Left ventricle myocardium inferior (tissue), 1 donor: ENCODE results near the gene CCNI2. TPM values are rescaled to one million over a fixed set of nuclear protein-coding genes. Genes with fewer than 3 reads are reported as not detected.

Source experiments
- DNase-seq: peaks from one replicate; pipeline ENCODE4 v3.0.0-alpha.2; 2020
- H3K27ac ChIP-seq: fragments of 200-600 bp; replicated peaks from 2 replicates; pipeline ENCODE4 v1.8.0; 2021
- H3K27me3 ChIP-seq: fragments of 200-600 bp; 2 replicates; pipeline ENCODE4 v1.8.0; 2021; ENCODE audit warnings: low read depth
- H3K36me3 ChIP-seq: fragments of 200-600 bp; 2 replicates; pipeline ENCODE4 v1.8.0; 2021
- H3K4me1 ChIP-seq: fragments of 200-600 bp; 2 replicates; pipeline ENCODE4 v1.8.0; 2021
- H3K4me3 ChIP-seq: fragments of 200-600 bp; 2 replicates; pipeline ENCODE4 v1.8.0; 2021; ENCODE audit warnings: mild to moderate bottlenecking, moderate library complexity
- H3K9me3 ChIP-seq: fragments of 200-600 bp; replicated peaks from 2 replicates; pipeline ENCODE4 v1.8.0; 2021
- CTCF ChIP-seq: fragments of 200-600 bp; IDR thresholded peaks from 2 replicates; pipeline ENCODE4 v1.8.0; 2021; ENCODE audit warnings: antibody characterized with exemption, mild to moderate bottlenecking, borderline replicate concordance
- intact Hi-C: fragments of 100-400 bp; cut with micrococcal nuclease; formaldehyde crosslinking; loops from one replicate; pipeline ENCODE4 v1.11.0; 2022
- long read RNA-seq: library from polyadenylated mRNA; unstranded; transcript quantifications from one replicate; pipeline ENCODE4 v2.0.0, GENCODE V29; 2021
- total RNA-seq: library from RNA; stranded (reverse); fragmentation: NEBNext Ultra II Directional; extraction: Animal tissue kit (Norgen Biotek cat#: 25700); gene quantifications from one replicate; pipeline ENCODE4 v1.2.1, GENCODE V29; 2021
- donor health status: DM: no; HTN: yes; CAD: no; lungs with severe emphysema.

Gene CCNI2, protein sequence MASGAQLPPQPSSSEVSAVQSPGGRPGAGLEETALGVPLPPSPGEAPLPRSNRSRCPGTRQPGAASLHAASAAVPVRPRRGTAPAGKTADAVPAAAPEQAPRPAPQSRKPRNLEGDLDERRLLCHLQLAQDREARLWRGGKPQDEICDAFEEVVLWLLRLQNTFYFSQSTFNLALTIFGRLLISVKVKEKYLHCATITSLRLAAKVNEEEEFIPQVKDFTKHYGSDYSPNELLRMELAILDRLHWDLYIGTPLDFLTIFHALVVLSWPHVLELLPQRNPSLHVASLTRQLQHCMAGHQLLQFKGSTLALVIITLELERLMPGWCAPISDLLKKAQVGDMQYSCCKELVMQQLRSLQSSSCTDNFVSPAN
- 0.08 TPM for total RNA-seq
- long read RNA-seq = 0 reads

DNA sequence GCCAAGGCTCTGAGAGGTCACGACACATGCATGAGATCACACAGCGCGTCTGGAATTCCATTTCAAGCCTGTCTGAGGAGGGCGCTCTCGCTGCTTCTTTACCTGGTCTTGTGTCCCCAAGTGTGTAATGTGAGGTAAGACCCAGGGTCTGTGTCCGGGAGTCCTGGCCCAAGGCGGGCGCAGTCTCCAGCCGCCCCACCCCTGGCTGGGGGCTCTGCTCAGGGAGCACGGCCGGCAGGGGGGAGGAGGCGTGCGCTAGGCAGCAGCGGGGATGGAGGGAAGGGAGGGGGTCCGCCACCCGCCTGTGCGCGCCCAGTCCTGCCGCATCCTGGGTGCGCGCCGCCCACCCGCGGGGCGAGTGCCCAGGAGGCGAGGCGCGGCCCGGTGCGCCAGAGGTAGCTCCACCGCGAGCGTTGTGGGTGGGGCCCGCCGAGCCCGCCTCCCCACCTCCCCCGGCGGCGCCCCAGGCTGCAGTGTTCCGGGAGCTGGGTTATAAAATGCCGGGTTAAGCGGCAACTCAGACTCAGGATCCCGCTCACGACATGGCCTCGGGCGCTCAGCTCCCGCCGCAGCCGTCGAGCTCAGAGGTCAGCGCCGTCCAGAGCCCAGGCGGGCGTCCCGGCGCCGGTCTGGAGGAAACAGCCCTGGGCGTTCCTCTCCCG is at the start of gene CCNI2:
TSS of gene CCNI2 (plus strand) at position 473 of the 662 bp plus-strand sequence. CDS start at position 543, 70 bp downstream.
- peak within 1 kb of the TSS; percentile 68 for H3K4me3 ChIP-seq

GRCh38 chr5:132704875-132705274 is 42.4 kb upstream of the CCNI2 start:
- no peak for TF ChIP-seq CTCF
- H3K4me3 ChIP-seq = no peak overlapping the region
- no peaks in the 10 kb centered on the region for H3K27me3 ChIP-seq
- no peaks in the 10 kb centered on the region for H3K4me1 ChIP-seq
- H3K9me3 ChIP-seq = no peaks in the 10 kb centered on the region
- DNase-seq = no peak
- peaks cover 41% of the 10 kb centered on the region for H3K36me3 ChIP-seq
- intact Hi-C loops = no loop called here
- H3K27ac ChIP-seq = no peak overlapping the region

More for the DNA sequence above, at the start of gene CCNI2:
- Histone ChIP-seq H3K4me1 (peaks cover 13% of the 10 kb centered on the region), H3K9me3 (no peaks in the 10 kb centered on the region), H3K36me3 (peaks cover 6% of the 10 kb centered on the region), H3K27me3 (peaks cover 43% of the 10 kb centered on the region), H3K27ac (no peak within 1 kb of the TSS)
- intact Hi-C loops = loop anchor here (10.0 kb wide), 1 partner anchor 68 kb away; the partner anchor contains the start of gene SOWAHA
- peak; percentile 24 for TF ChIP-seq CTCF
- no peak for DNase-seq

GRCh38 chr5:132708645-132709044 is 38.6 kb upstream of the CCNI2 start:
- no peak overlapping the region for H3K27ac ChIP-seq
- H3K36me3 ChIP-seq = peaks cover 7% of the 10 kb centered on the region
- no peak for DNase-seq
- intact Hi-C loops = no loop called here
- H3K4me3 ChIP-seq = no peak overlapping the region
- no peak for TF ChIP-seq CTCF
- H3K4me1 ChIP-seq = no peaks in the 10 kb centered on the region
- H3K9me3 ChIP-seq = no peaks in the 10 kb centered on the region
- H3K27me3 ChIP-seq = no peaks in the 10 kb centered on the region

GRCh38 chr5:132714456-132715307 is 32.5 kb upstream of the CCNI2 start:
- no peak overlapping the region for H3K4me3 ChIP-seq
- TF ChIP-seq CTCF = peak; percentile 45
- H3K36me3 ChIP-seq = no peaks in the 10 kb centered on the region
- H3K9me3 ChIP-seq = no peaks in the 10 kb centered on the region
- DNase-seq = no peak
- no peak overlapping the region for H3K27ac ChIP-seq
- intact Hi-C loops = no loop called here
- no peaks in the 10 kb centered on the region for H3K27me3 ChIP-seq
- H3K4me1 ChIP-seq = peaks cover 14% of the 10 kb centered on the region
